Caki2 (cell line): Measurements from ENCODE around the gene PPFIA4. TPM values are rescaled to one million over a fixed set of nuclear protein-coding genes. Genes with fewer than 3 reads are reported as not detected.

ENCODE experiments used
- DNase-seq: peaks from one replicate; pipeline ENCODE4 v3.0.0-alpha.2; 2015; ENCODE audit warnings: low read depth
- in situ Hi-C: cut with HindIII; loops from 2 replicates; pipeline ENCODE4 v1.10.0; 2016; ENCODE audit warnings: low sequenced_read_pairs, low pct_unique_long_range_greater_than_20kb, mixed read lengths
- total RNA-seq: library from RNA; depleted of rRNA; stranded (reverse); fragments of >200 nt; shearing (Covaris generic); gene quantifications from 2 replicates; pipeline ENCODE4 v1.2.3, GENCODE V29; 2014; ENCODE audit warnings: low replicate concordance

Gene PPFIA4
- total RNA-seq, 1 experiment from 2014 or later = 15.3 TPM

- in situ Hi-C loops = no loop called here
- no peak for DNase-seq
Observed at GRCh38 chr1:203101813-203102634, 75.7 kb downstream of the PPFIA4 start.

DNA sequence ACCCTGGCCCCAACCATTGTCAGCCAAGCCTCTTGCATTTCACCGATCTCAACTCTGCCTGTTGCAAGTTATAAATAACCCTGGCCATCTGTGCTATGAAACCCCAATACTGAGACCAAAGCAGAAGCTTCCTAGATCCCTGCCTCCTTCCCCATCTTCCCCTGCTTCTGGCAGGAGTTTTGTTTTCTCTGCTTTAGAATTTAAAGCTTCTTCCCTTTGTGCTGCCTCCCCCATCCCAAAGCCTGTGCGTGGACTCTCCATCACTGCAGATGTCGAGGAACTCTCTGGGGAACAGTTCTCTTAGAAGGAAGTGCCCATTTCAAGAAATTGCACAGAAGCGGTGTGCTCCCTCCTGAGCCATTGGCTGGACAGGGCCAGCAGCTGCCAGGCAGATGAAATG, 76.9 kb downstream of the PPFIA4 start:
- in situ Hi-C loops = no loop called here
- DNase-seq = no peak

GRCh38 chr1:203103829-203104495, 77.7 kb downstream of the PPFIA4 start:
- no peak for DNase-seq
- in situ Hi-C loops = no loop called here

DNA sequence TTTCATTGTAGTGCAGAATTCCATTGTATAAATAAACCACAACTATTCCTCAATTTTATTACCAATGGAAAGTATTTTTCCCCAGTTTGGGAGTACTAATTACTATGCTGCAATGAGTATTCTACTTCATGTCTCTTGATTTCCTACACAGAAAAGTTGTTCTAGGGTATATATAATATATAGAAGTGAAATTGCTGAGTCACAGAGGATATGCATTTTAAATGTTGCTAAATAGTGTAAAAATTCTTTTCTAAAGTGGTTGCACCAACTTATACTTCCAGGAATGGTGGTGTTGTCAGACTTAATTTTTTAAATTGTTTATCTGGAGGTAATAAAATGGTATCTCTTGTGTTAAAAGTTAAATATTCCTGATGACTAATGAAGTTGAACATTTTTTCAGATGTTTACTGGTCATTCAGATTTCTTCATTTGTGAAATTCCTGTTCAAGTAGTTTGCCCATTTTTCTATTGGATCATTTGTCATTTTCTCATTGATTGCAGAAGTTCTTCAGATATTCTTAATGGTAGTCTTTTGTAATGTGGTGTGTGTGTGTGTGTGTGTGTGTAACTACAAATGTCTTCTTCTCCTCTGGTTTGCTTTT, 78.6 kb downstream of the PPFIA4 start:
- in situ Hi-C loops = no loop called here

DNA sequence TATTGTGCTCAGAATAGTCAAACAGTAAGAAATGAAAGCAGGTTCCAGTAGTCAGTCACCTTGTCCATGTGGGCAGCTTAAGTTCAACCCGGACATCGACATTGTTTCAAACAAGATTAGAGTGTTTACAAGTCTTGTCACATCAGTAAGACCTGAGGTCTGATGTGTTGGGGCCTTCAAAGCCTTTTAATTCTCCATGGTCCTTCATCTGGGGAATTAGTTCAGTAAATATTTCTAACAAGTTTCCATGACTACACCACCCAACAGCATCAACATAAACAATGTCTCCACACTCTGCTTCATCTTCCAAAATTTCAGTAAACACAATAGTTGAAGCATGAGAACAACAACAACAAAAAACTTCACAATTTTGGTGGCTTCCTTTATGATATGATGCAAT, 86.2 kb downstream of the PPFIA4 start:
- in situ Hi-C loops = no loop called here
- DNase-seq = no peak

More for the DNA sequence above, 78.6 kb downstream of the PPFIA4 start:
- DNase-seq = no peak

DNA sequence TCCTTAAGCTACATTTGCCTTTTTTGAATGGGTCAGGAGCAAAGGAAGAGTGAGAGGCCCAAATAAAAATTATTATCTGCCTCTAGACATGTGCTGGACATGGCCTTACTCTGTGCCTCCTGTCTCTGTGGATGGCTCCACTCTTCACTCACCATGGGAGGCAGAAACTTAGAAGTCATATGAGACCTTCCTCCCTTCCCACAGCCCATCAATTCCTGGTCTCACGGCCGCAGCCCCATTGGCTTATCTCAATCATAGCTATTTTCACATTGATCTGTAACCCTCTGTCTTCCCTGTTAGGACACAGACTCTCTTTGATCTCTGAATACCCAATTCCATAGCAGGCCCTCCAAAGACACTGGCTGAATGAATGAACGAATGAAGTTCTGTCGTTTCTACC, 87.0 kb downstream of the PPFIA4 start:
- in situ Hi-C loops = no loop called here
- DNase-seq = no peak

GRCh38 chr1:203114202-203114601, 87.9 kb downstream of the PPFIA4 start:
- in situ Hi-C loops = no loop called here
- no peak for DNase-seq

GRCh38 chr1:203116091-203116820, 90.0 kb downstream of the PPFIA4 start:
- in situ Hi-C loops = no loop called here
- DNase-seq = no peak

DNA sequence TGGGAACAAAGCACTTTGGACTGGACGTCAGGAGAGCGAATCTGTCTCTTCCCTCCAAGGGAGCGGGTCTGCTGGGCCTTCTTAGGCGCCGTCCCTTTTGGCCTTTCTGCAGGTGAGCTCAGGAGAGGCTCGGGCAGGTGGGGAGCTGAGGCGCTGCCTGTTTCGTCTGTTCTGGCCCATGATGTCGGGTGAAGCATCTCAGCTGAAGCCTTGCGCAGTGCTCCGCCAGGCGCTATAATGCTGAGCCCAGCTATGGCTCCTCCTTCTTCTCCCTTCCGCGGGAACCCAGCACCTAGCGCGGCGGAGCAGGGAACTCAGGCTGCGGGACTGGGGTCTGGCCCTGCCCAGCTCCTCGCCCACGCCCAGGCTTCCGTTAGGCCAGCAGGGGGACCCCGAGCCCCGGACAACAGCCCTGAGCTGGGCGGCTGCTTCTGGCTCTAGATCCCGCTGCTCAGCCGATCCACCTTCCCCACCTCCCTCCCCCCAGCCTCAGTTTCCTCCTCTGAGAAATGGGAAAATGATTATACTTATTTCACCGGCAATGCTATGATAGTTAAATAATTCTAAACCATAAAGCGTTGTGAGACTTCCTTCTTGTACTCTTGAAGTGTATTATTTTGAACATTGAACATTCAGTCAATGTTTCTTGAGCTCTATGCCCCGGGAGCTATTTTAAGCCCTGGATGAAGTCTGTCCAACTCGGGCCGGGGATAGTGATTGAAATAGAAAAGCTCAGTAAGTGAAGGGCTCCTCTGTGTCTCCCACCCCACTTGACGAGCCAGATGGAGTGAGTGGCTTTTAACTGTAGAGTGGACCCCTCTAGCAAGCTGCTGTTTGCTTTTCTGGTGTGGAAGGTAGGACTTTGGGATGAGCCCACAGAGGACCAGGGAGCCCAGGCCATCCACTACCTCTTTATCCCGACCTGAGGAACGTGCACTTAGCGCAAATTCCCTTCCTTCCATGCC, 91.6 kb downstream of the PPFIA4 start:
- DNase-seq = peak; percentile 47
- in situ Hi-C loops = no loop called here

- in situ Hi-C loops = no loop called here
- no peak for DNase-seq
Observed at GRCh38 chr1:203120325-203121153, 94.2 kb downstream of the PPFIA4 start.

DNA sequence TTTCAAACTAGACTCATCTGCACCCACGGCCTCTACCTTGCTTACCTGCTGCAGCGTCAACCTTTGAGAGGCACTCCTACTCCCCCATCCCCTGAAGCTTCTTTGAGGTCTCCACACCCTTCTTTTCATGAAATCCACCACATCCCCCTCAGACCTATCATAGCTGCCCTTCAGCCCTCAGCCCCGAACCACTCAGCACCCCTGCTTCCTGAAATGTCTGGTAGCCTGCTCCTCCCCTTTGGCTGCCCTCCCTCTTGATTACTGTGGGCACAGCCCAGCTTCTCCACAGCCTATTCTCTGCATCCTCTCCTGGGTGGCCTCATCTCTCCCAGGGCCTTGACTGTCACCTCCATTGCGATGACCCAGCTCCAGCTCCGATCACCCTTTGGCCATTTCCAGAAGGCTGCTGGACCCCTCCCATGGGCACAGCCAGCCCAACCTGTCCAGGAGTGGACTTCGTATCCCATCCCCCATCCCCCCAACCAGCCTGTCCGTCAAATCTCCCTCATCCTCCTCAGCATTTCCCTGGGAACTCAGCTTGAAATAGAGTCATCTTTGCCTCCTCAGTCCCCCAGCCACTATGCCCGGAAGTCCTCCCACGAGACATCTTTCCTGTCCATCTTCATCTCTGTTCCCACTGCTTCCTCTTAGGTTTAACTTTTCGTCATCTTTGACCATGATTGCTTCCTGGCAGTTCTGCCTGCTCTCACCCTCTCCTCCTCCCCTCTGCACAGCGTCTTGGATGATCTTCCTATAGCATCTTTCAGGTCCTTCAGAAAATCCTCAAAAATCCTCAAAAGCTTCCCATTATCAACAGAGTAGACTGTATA, 95.1 kb downstream of the PPFIA4 start:
- in situ Hi-C loops = no loop called here
- no peak for DNase-seq

GRCh38 chr1:203122159-203122558, 95.9 kb downstream of the PPFIA4 start:
- in situ Hi-C loops = no loop called here
- DNase-seq = no peak

DNA sequence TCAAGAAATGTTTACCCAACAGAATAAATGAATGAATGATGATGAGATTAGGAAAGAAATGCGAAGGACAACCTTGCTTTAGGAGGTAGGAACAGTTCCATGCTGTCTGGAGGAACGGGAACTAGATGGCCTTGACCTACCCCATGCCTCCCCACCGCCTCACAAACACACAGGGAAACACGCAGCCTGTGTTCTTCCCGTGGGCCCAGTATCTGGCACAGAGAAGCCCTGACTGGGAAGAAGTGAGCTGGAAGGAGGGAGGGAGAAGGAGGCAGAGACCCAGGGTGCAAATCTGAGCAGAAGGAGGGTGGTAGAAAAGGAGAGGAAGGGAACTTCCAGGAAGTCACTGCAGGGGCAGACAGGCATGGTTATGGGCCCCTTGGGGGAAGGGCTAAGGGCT, 97.7 kb downstream of the PPFIA4 start:
- no peak for DNase-seq
- in situ Hi-C loops = no loop called here

- in situ Hi-C loops = no loop called here
Observed at GRCh38 chr1:203124546-203125317, 98.4 kb downstream of the PPFIA4 start.

DNA sequence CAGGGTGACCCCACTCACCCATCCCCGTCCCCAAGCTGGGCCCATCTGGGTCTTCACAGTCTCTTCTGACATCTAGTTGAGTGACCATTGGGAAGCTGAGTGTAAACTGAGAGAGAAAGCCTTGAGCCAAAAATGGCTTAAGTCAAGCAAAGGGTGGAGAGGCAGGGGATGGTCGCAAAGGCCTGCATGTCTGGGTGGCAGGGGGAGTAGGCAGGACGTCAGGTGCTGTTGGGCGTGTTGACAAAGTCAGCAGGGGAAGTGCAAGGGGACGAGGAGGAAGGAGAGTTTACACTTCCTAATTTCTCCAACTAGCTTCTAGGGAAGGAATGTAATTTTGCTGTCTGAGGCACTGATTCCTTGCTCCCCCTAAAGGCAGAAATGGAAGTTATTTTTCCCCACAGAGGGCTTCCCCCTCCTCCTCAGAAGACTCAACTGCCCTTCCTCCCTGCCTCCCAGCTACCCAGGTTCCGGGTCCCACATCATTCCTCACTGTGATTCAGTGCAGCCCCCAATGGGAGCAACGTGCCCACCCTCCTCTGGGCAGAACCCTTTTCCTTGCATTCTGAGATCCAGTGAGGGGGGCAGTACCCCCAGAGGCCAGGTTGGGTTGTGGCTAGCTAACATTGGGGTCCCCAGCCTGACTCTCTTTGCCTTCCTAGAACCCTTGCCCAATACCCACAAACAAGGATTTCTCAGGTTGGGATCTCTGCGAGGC, 100.0 kb downstream of the PPFIA4 start:
- DNase-seq = peak; percentile 32
- in situ Hi-C loops = no loop called here

More at GRCh38 chr1:203124546-203125317, 98.4 kb downstream of the PPFIA4 start:
- DNase-seq = no peak
